NCI-H2196 treated with DMSO at 0.1 percent for 48 hours (cell line): ENCODE data around the gene IFITM1.
"Not testable (repeated sequence)": the region's sequence is repeated elsewhere in the genome, so short reads cannot be mapped to it uniquely, and the experiment has no call there.

Experiments used
- DNase-seq: peaks from one replicate; lab custom pipeline; 2025; ENCODE audit not compliant: unreplicated experiment; lab: John Stamatoyannopoulos, UW

The IFITM1 gene

GRCh38 chr11:340539-341512, 27.0 kb downstream of the IFITM1 start:
- no peak for DNase-seq

- no peak for DNase-seq
These were observed 28.5 kb downstream of the IFITM1 start for GRCh38 chr11:342328-342727.

- no peak for DNase-seq
These were observed 31.2 kb downstream of the IFITM1 start for GRCh38 chr11:344836-345578.

DNA sequence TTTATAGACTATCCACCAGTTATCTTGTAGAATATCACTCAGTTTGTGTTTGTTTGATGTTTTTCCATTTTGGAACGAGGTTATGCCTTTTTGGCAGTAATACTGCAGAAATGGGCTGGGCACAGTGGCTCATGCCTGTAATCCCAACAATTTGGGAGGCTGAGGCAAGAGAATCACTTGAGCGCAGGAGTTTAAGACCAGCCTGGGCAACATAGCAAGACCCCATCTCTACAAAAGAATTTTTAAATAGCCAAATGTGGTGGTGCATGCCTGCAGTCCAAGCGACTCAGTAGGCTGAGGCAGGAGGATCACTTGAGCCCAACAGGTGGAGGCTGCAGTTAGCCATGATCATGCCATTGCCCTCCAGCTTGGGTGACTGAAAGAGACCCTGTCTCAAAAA, 32.7 kb downstream of the IFITM1 start:
- no peak for DNase-seq

DNA sequence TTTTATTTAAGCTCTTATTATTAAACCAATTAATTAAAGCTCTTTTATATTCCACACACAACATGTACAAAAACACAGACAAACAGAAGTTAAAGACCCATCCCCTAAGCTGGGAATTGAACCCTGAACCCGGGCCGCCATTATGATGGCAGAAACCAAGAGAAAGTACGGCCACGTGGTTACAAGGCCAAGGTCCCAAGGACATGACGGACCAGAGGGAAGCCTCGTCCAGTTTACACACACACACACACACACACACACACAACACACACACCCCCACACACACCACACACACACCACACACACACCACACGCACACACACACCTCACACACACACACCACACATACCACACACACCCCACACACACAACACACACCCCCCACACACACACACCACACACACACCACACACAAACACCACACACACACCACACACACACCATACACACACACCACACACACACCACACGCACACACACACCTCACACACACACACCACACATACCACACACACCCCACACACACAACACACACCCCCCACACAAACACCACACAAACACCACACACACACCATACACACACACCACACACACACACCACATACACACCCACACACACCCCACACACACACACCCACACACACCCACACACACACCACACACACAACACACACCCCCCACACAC, 35.6 kb downstream of the IFITM1 start:
- not testable (repeated sequence) for DNase-seq

DNA sequence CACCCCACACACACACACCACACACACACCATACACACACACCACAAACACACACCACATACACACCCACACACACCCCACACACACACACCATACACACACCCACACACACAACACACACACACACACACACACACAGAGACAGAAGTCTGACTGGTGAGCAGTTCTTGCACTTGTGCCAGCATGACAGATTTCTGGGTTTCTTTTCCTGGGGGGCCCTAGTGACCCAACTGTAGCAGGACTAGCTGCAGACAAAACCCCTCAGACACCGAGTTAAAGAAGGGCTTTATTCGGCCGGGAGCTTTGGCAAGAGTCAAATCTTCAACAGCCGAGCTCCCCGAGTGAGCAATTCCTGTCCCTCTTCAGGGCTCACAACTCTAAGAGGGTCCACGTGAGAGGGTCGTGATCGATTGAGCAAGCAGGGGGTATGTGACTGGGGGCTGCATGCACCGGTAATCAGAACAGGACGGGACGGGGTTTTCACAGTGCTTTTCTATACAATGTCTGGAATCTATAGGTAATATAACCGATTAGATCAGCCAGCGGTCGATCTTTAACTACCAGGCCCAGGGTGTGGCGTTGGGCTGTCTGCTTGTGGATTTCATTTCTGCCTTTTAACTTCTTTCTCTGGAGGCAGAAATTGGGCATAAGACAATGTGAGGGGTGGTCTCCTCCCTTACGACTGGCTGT, 36.3 kb downstream of the IFITM1 start:
- not testable (repeated sequence) for DNase-seq

DNA sequence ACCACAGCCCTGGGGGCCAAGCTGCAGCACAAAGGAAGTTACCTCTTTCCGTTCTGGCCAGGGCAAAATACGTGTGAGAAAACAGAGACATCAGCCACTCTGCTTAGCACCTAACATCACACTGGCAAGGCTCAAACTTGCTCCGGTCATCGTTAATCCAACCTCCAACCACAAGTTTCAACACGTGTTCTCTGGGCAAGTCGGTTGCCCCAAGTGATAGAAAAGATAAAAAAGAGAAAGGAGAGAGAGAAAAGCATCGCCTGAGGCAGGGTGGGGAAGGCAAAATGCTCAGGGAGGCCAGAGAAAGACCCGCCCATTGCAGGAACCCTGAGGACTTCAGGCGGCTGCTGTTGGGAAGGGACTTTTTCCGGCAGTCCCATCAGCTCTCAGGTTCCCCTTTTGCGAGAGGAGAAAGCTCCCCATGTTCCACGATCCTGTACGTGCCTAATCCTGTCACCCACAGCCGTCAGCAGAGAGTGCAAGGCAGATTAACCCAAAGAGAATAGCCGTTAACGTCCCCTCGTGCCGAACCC, 36.9 kb downstream of the IFITM1 start:
- no peak for DNase-seq

DNA sequence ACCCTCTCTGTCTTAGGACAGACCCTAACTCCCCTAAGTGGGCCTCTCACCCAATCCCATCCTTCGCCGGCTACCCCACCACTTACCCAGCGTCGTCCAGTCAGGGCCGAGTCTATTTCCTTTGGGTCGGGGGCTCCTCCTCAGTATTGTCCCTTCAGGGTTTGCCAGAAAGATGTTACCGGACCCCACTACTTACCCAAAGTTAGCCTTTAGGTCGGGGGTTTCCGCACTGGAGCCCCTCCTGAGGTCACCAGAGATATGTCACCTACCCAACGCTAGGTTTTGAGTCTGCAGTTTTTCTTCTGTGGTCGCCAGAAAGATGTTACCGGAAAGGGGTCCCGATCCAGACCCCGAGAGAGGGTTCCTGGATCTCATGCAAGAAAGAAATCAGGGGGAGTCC, 37.6 kb downstream of the IFITM1 start:
- DNase-seq = no peak

DNA sequence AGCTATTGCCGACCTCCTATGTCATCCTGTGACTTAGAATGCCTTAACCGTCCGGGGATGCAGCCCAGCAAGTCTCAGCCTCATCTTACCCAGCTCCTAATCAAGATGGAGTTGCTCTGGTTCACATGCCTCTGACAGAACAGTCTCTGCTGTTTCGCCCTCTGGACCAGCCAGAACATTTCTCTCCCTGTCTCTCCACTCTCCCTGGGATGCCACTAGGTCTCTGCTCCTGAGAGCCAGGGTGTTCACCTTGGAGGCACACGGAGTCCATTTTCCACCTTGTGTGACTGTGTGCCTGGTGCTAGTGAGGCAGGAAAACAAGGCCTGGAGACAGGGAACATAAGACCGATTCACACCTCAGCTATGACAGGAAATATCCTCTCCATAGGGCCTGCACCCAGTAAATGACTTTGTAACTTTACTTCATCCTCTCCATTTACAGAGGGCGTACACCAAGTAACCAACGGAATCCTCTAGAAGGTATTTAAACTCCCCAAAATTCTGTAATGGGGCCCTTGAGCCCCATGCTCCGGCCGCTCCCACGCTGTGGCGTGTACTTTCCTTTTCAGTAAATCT, 38.7 kb downstream of the IFITM1 start:
- DNase-seq = no peak

- peak; percentile 5 for DNase-seq
These were observed 39.5 kb downstream of the IFITM1 start for GRCh38 chr11:353179-353873.

GRCh38 chr11:355581-356458, 42.0 kb downstream of the IFITM1 start:
- DNase-seq = peak; percentile 81

DNA sequence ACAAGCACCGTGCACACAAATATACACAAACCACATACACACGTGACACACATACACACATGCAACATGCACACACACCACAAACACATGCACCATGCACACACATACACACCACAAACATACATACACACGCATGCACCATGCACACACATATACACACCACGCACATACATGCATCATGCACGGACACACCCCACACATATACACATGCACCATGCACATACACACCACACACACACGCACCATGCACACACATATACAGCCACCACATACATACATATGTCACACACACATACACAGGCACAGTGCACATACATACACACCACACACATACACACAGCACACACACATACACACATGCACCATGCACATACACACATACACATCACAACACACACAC, 42.8 kb downstream of the IFITM1 start:
- DNase-seq = no peak

GRCh38 chr11:357582-357981, 43.7 kb downstream of the IFITM1 start:
- DNase-seq = no peak

- no peak for DNase-seq
These were observed 44.4 kb downstream of the IFITM1 start for GRCh38 chr11:358129-358800.

GRCh38 chr11:359181-359714, 45.4 kb downstream of the IFITM1 start:
- DNase-seq = no peak

- DNase-seq = no peak
These were observed 46.8 kb downstream of the IFITM1 start for GRCh38 chr11:360326-361280.
